HG03095 (cell line): ENCODE measurements around the gene SOBP.

Experiments
- ATAC-seq: cut with Tn5 transposase; IDR thresholded peaks from one replicate; pipeline ENCODE4 v1.9.1; 2021; ENCODE audit warnings: moderate library complexity; ENCODE audit not compliant: unreplicated experiment

Gene SOBP

GRCh38 chr6:107485157-107485556 lies 4.8 kb upstream of the SOBP start:
- ATAC-seq, result no peak

GRCh38 chr6:107488174-107488874 lies 1.6 kb upstream of the SOBP start:
- ATAC-seq, result no peak

GRCh38 chr6:107488875-107489635 lies 862 bp upstream of the SOBP start:
- no peak for ATAC-seq

GRCh38 chr6:107490566-107491137 lies 735 bp downstream of the SOBP start:
- ATAC-seq, result no peak

GRCh38 chr6:107491138-107491609 lies 1.3 kb downstream of the SOBP start:
- ATAC-seq, result no peak

GRCh38 chr6:107491760-107492660 lies 2.1 kb downstream of the SOBP start:
- no peak for ATAC-seq

- no peak for ATAC-seq
Measured at GRCh38 chr6:107493158-107494057, 3.5 kb downstream of the SOBP start.

- no peak for ATAC-seq
Measured at GRCh38 chr6:107495196-107495643, 5.3 kb downstream of the SOBP start.

GRCh38 chr6:107495971-107496370 lies 6.1 kb downstream of the SOBP start:
- ATAC-seq, result no peak

GRCh38 chr6:107496892-107497684 lies 7.2 kb downstream of the SOBP start:
- ATAC-seq, result no peak

- no peak for ATAC-seq
Measured at GRCh38 chr6:107504270-107505026, 14.5 kb downstream of the SOBP start.

- no peak for ATAC-seq
Measured at GRCh38 chr6:107506145-107506544, 16.2 kb downstream of the SOBP start.

- no peak for ATAC-seq
Measured at GRCh38 chr6:107509506-107509905, 19.6 kb downstream of the SOBP start.

GRCh38 chr6:107510108-107510507 lies 20.2 kb downstream of the SOBP start:
- ATAC-seq, result no peak

GRCh38 chr6:107511511-107511993 lies 21.6 kb downstream of the SOBP start:
- ATAC-seq, result no peak

- no peak for ATAC-seq
Measured at GRCh38 chr6:107513214-107513613, 23.3 kb downstream of the SOBP start.

GRCh38 chr6:107515955-107516354 lies 26.0 kb downstream of the SOBP start:
- no peak for ATAC-seq

GRCh38 chr6:107517274-107517673 lies 27.4 kb downstream of the SOBP start:
- no peak for ATAC-seq
